WTC11 (cell line): ENCODE data around the gene EFNA5. TPM values are rescaled to one million over a fixed set of nuclear protein-coding genes. Genes with fewer than 3 reads are reported as not detected.
A peak's percentile ranks its signal among the peaks of the same experiment; 100 is the strongest.

Experiments used
- ATAC-seq: fragments of 200-7000 bp; cut with Tn5 transposase; 2 replicates; pipeline ENCODE4 v1.10.0; 2021; ENCODE audit warnings: mild to moderate bottlenecking, moderate library complexity
- CTCF ChIA-PET: fragments of 300-600 bp; sonication (Branson Sonifier 250); formaldehyde crosslinking; loops from one replicate; lab custom pipeline; 2021; ENCODE audit warnings: antibody characterized with exemption; lab: Charles Lee
- POLR2A ChIA-PET: fragments of 350-600 bp; sonication (Branson Sonifier 250); formaldehyde crosslinking; loops from one replicate; lab custom pipeline; 2021; ENCODE audit warnings: antibody characterized with exemption; lab: Charles Lee
- DNase-seq: peaks from one replicate; pipeline ENCODE4 v3.0.0; 2021; ENCODE audit warnings: low spot score
- H3K27ac Mint-ChIP-seq: 2 replicates; pipeline ENCODE4 v1.8.0; 2021; ENCODE audit warnings: mixed read lengths
- H3K27me3 Mint-ChIP-seq: 2 replicates; pipeline ENCODE4 v1.8.0; 2021; ENCODE audit warnings: low read depth, mild to moderate bottlenecking, moderate library complexity, mixed read lengths
- H3K36me3 Mint-ChIP-seq: 2 replicates; pipeline ENCODE4 v1.8.0; 2021; ENCODE audit warnings: mixed read lengths
- H3K4me1 Mint-ChIP-seq: 2 replicates; pipeline ENCODE4 v1.8.0; 2022; ENCODE audit warnings: mixed read lengths
- H3K4me3 Mint-ChIP-seq: 2 replicates; pipeline ENCODE4 v1.8.0; 2021; ENCODE audit warnings: mild to moderate bottlenecking, moderate library complexity, mixed read lengths
- H3K9me3 Mint-ChIP-seq: 2 replicates; pipeline ENCODE4 v1.8.0; 2021; ENCODE audit warnings: mixed read lengths
- E2F4 ChIP-seq: sonication (generic); formaldehyde crosslinking; IDR thresholded peaks from 2 replicates; pipeline ENCODE4 v1.8.1; 2022; ENCODE audit warnings: low read depth, mild to moderate bottlenecking, moderate library complexity, missing genetic modification reagents, borderline replicate concordance
- FOXP1 ChIP-seq: sonication (generic); formaldehyde crosslinking; IDR thresholded peaks from 2 replicates; pipeline ENCODE4 v1.8.0; 2022; ENCODE audit warnings: missing genetic modification reagents, mild to moderate bottlenecking, moderate library complexity, borderline replicate concordance
- GRHL2 ChIP-seq: fragments of 250-450 bp; sonication (Bioruptor Pico); IDR thresholded peaks from 2 replicates; pipeline ENCODE4 v1.8.0; 2022; ENCODE audit warnings: mild to moderate bottlenecking, moderate library complexity; ENCODE audit not compliant: insufficient replicate concordance, severe bottlenecking
- OVOL2 ChIP-seq: fragments of 250-450 bp; sonication (Bioruptor Pico); IDR thresholded peaks from 2 replicates; pipeline ENCODE4 v1.9.0; 2021; ENCODE audit warnings: mild to moderate bottlenecking, borderline replicate concordance
- RELA ChIP-seq: sonication (generic); formaldehyde crosslinking; IDR thresholded peaks from 2 replicates; pipeline ENCODE4 v1.8.1; 2022; ENCODE audit warnings: missing genetic modification reagents, mild to moderate bottlenecking, borderline replicate concordance
- SMAD3 ChIP-seq: sonication (generic); formaldehyde crosslinking; IDR thresholded peaks from 2 replicates; pipeline ENCODE4 v1.8.0; 2022; ENCODE audit warnings: missing genetic modification reagents, mild to moderate bottlenecking, borderline replicate concordance
- SMAD4 ChIP-seq: sonication (generic); formaldehyde crosslinking; IDR thresholded peaks from 2 replicates; pipeline ENCODE4 v1.8.0; 2022; ENCODE audit warnings: mild to moderate bottlenecking, missing genetic modification reagents
- TEAD1 ChIP-seq: sonication (generic); formaldehyde crosslinking; IDR thresholded peaks from 2 replicates; pipeline ENCODE4 v1.8.0; 2022; ENCODE audit warnings: mild to moderate bottlenecking, missing genetic modification reagents
- ZBTB21 ChIP-seq: sonication (generic); formaldehyde crosslinking; IDR thresholded peaks from 2 replicates; pipeline ENCODE4 v1.8.1; 2023; ENCODE audit warnings: mild to moderate bottlenecking, missing genetic modification reagents, borderline replicate concordance
- ZBTB43 ChIP-seq: sonication (generic); formaldehyde crosslinking; IDR thresholded peaks from 2 replicates; pipeline ENCODE4 v1.8.1; 2023; ENCODE audit warnings: mild to moderate bottlenecking, missing genetic modification reagents
- ZMAT4 ChIP-seq: fragments of 250-450 bp; sonication (Bioruptor Pico); IDR thresholded peaks from 2 replicates; pipeline ENCODE4 v1.9.0; 2021; ENCODE audit warnings: mild to moderate bottlenecking
- ZNF219 ChIP-seq: sonication (generic); formaldehyde crosslinking; IDR thresholded peaks from 2 replicates; pipeline ENCODE4 v1.8.0; 2023; ENCODE audit warnings: missing genetic modification reagents, mild to moderate bottlenecking, borderline replicate concordance
- ZNF263 ChIP-seq: sonication (generic); formaldehyde crosslinking; IDR thresholded peaks from 2 replicates; pipeline ENCODE4 v1.8.1; 2022; ENCODE audit warnings: low read depth, mild to moderate bottlenecking, moderate library complexity, missing genetic modification reagents
- ZNF281 ChIP-seq: sonication (generic); formaldehyde crosslinking; IDR thresholded peaks from 2 replicates; pipeline ENCODE4 v1.8.0; 2023; ENCODE audit warnings: mild to moderate bottlenecking, missing genetic modification reagents
- ZNF532 ChIP-seq: fragments of 250-450 bp; sonication (Bioruptor Pico); IDR thresholded peaks from 2 replicates; pipeline ENCODE4 v1.9.0; 2021; ENCODE audit warnings: mild to moderate bottlenecking, borderline replicate concordance
- total RNA-seq: library from RNA; stranded (reverse); gene quantifications from 3 replicates; pipeline ENCODE4 v1.2.3, GENCODE V29; 2021
- TF ChIP-seq, protein P1 (sequence below): sonication (generic); formaldehyde crosslinking; conservative IDR thresholded peaks from 2 replicates; pipeline ENCODE4 v1.8.1; 2022; ENCODE audit warnings: mild to moderate bottlenecking, missing genetic modification reagents
- TF ChIP-seq, protein P2 (sequence below): fragments of 250-450 bp; sonication (Bioruptor Pico); conservative IDR thresholded peaks from 2 replicates; pipeline ENCODE4 v1.9.0; 2021; ENCODE audit warnings: mild to moderate bottlenecking
- TF ChIP-seq, protein P3 (sequence below): fragments of 250-450 bp; sonication (Bioruptor Pico); IDR thresholded peaks from 2 replicates; pipeline ENCODE4 v1.8.0; 2021; ENCODE audit warnings: mild to moderate bottlenecking

The EFNA5 gene
- total RNA-seq, 1 experiment from 2014 or later, result 17.4 TPM

DNA sequence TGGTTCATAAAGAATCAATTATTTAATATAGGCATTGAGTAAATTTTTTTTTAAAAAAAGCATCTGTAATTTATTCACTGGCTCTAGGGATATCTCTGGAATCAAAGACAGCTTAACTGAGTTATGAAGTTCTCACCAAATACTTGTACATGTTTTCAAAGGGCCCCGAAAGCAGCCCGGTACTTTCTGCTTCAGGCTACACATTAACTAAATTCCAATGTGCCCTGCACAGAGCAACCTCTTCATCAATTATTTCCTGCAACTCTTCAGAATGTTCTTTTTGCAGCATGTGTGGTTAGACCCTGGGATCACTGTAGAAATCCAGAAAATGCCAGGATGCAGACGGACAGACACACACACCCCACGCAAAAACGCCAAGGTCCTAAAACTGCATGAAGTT, 209.0 kb downstream of the EFNA5 start (continued):
- TF ChIP-seq ZBTB43 (no peak), ZNF219 (CRISPR knock-in tag) (no peak), SMAD4 (CRISPR knock-in tag) (no peak)
- TF ChIP-seq, all 79 proteins: peak for 0

- DNase-seq (no peak), ATAC-seq (no peak; the same call in 1 of the 2 replicates)
- POLR2A ChIA-PET, result interaction anchor here (1.0 kb wide), 1 partner anchor 9 kb away, joined by 3 read pairs; no protein-coding TSS in a partner anchor
- no peak overlapping the region for H3K27ac Mint-ChIP-seq
- CTCF ChIA-PET, result interaction anchor here (1.5 kb wide), 1 partner anchor 111 kb away, joined by 7 read pairs; no protein-coding TSS in a partner anchor
- H3K9me3 Mint-ChIP-seq, result peaks cover 7% of the 10 kb centered on the region; the same call in 1 of the 2 replicates
- TF ChIP-seq ZMAT4 (CRISPR knock-in tag) (no peak), E2F4 (CRISPR knock-in tag) (no peak)
- TF ChIP-seq, protein P1, sequence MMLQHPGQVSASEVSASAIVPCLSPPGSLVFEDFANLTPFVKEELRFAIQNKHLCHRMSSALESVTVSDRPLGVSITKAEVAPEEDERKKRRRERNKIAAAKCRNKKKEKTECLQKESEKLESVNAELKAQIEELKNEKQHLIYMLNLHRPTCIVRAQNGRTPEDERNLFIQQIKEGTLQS (CRISPR knock-in tag), result no peak
- H3K4me3 Mint-ChIP-seq, result no peak overlapping the region
- H3K27me3 Mint-ChIP-seq, result no peaks in the 10 kb centered on the region
- peaks cover 4% of the 10 kb centered on the region for H3K36me3 Mint-ChIP-seq
- H3K4me1 Mint-ChIP-seq, result peaks cover 75% of the 10 kb centered on the region
These were observed 209.9 kb downstream of the EFNA5 start for GRCh38 chr5:107460789-107461188.

DNA sequence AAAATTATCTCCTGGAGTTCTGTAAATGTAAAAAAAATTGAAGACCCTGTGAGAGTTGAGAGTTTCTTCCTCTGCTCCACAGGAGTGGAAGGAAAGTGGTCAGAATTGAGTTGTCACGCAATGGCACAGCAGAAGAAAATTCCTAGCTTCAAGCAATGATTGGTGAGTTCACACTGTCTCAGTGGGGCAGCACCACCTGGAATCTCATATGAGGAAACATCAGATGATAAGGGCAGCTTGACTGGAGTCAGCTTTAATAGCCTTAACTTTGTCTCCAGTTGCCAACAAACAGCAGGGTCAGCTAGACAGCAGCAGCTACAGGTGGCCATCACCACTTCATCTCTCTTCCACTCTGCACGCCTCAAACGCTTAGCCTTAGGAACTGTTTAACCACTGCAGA, 211.1 kb downstream of the EFNA5 start:
- CTCF ChIA-PET, result interaction anchor here (0.7 kb wide), 1 partner anchor 817 kb away, joined by 4 read pairs; no protein-coding TSS in a partner anchor
- Mint-ChIP-seq H3K9me3 (peaks cover 7% of the 10 kb centered on the region; the same call in 1 of the 2 replicates), H3K4me1 (peaks cover 75% of the 10 kb centered on the region), H3K27ac (0 out of 2 replicates have a peak overlapping the region, but pooled peaks have one; percentile 5), H3K27me3 (no peaks in the 10 kb centered on the region), H3K36me3 (peaks cover 4% of the 10 kb centered on the region), H3K4me3 (no peak overlapping the region)
- ATAC-seq (no peak), DNase-seq (no peak)
- POLR2A ChIA-PET, result interaction anchor here (0.7 kb wide), 1 partner anchor 45 kb away, joined by 5 read pairs; no protein-coding TSS in a partner anchor
- TF ChIP-seq OVOL2 (CRISPR knock-in tag), result no peak
- TF ChIP-seq, protein P2, sequence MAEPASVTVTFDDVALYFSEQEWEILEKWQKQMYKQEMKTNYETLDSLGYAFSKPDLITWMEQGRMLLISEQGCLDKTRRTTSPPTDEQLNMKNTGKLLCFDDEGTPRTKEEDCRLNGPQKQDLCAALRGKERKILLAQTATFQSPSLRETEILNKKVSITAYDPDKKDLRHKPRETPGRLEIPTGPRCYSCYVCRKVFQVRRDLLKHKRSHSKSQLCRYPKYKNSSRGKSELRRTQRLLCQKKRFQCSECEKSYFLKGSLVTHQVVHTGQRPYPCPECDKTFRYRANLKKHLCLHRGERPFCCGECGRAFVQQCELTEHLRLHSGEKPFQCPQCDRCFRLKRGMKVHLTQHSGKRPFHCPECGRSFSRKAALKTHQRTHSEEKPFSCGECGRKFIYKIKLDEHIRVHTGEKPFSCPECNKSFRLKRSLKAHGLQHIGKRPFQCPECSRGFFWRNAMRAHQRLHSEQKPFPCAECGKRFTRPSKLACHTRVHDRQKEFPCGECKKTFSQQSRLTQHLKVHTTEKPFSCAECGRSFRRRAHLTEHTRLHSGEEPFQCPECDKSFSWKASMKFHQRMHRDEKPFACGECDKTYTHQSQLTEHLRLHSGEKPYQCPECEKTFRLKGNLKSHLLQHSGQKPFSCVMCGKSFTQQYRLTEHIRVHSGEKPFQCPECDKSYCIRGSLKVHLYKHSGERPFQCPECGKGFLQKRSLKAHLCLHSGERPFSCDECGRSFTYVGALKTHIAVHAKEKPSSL (CRISPR knock-in tag), result no peak
- TF ChIP-seq ZNF263 (CRISPR knock-in tag), result no peak
- no peak for TF ChIP-seq ZBTB21 (CRISPR knock-in tag)
- TF ChIP-seq FOXP1 (CRISPR knock-in tag), result no peak
- TF ChIP-seq, protein P3, sequence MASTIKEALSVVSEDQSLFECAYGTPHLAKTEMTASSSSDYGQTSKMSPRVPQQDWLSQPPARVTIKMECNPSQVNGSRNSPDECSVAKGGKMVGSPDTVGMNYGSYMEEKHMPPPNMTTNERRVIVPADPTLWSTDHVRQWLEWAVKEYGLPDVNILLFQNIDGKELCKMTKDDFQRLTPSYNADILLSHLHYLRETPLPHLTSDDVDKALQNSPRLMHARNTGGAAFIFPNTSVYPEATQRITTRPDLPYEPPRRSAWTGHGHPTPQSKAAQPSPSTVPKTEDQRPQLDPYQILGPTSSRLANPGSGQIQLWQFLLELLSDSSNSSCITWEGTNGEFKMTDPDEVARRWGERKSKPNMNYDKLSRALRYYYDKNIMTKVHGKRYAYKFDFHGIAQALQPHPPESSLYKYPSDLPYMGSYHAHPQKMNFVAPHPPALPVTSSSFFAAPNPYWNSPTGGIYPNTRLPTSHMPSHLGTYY (CRISPR knock-in tag), result no peak
- TF ChIP-seq GRHL2, result no peak
- TF ChIP-seq SMAD3 (CRISPR knock-in tag), result no peak
- no peak for TF ChIP-seq ZNF532 (CRISPR knock-in tag)
- no peak for TF ChIP-seq ZNF281 (CRISPR knock-in tag)
- TF ChIP-seq TEAD1 (CRISPR knock-in tag), result no peak
- no peak for TF ChIP-seq RELA
